GM19324 (cell line): ENCODE measurements around the gene FILIP1L.

Experiments used
- ATAC-seq: cut with Tn5 transposase; IDR thresholded peaks from one replicate; pipeline ENCODE4 v1.9.1; 2021; ENCODE audit warnings: mild to moderate bottlenecking, moderate library complexity; ENCODE audit not compliant: unreplicated experiment, low FRiP score

FILIP1L gene

DNA sequence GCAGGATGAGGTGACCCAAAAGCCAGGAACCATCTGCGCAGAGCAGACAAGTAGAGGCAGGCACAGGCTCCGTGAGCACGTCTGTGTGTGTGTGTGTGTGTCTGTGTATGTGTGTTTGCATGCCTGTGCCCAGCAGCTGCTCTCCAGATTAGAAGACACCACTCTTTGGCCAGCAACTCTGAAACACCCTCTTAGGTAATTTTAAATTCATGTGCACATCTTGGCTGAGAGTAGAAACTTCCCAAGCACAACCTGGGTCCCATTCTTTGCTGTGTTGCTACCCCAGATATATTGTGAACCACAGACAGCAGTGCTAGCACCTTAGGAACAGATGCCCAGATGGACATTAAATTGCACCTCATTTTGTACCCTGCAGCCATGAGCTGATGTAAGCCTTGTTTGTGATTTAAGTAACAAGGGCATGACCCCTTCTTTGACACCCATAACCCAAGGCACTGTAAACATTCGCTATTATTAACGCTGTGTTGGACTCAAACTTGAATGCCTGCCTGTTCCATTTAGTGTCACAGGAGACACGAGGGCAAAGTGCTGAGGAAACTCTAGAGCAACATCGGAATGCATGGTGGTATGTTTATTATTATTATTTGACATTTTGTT is at the start of gene FILIP1L:
Gene FILIP1L (minus strand): TSS at position 89 of the 618 bp plus-strand sequence.
- no peak for ATAC-seq

DNA sequence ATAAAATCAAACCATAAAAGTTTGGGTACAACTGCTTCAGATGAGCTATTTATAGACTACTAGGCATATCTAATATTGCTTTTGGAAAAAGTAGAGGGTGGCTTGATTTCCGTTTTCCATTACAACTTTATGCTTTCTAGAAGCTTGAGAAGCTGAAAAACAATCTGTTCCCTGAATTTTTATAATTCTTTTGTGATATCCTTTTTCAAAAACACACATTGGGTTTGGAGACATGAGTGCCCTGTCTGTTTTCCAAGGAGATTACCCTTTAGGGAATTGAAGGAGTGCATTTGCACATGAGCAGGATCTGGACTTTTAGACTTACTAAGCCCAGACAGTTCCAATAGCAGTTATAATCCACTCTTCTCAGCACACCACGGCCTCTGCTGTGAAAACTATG is 49.5 kb upstream of the FILIP1L start:
- no peak for ATAC-seq

DNA sequence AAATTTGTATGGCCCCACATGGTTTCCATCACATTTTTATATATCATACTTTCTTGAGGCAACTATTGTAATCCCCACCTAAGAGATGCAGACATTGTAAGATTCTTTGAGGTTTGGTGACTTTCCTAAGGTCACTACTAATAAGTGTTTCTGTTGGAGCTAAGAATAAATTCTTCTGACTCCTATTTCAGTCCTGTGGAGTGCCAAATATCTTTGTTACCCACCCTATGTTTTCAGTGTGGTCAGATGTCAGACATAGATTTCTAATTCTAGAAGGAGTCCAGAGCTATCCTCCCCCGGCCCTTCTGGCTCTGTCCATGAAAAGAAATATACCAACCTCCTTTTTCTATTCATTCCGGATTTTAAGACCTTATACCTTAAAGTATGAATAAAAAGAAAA is 46.2 kb upstream of the FILIP1L start:
- no peak for ATAC-seq

DNA sequence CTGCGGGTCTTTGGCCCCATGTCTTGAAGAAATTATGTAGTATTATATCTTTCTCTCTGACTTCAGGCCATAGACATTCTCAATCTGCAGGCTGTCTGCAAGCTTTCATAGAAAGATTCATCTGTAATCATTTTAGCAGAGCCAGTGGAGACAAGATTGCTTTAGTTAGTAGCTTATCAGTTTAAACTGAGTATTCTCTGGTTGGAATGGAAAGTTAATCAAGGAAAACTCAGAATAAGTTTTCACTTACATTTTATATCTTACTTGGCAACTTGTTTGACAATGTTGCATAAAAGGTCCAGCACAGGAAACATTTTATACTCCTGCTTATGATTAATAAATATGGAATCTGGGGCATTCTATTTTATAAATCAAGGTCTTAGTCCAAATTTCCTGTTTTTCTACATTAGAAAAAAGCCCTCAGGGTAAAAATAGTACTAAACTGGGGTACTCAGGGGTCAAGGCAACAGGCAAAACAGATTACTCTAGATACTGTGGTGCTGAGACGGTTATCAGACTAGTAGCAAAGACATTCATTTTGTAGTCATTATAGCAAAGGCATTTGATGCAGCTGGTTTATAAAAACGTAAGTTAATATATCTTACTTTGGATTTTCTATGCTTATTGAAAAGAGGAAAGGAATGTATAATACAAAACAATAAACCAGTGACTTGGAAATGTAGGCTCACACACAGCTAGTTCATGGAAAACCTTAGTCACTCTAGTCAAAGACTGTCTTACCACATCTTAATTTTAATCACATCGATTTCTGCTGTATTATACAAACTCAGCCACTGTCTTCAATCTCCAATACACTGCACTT is 45.2 kb upstream of the FILIP1L start:
- ATAC-seq: no peak

DNA sequence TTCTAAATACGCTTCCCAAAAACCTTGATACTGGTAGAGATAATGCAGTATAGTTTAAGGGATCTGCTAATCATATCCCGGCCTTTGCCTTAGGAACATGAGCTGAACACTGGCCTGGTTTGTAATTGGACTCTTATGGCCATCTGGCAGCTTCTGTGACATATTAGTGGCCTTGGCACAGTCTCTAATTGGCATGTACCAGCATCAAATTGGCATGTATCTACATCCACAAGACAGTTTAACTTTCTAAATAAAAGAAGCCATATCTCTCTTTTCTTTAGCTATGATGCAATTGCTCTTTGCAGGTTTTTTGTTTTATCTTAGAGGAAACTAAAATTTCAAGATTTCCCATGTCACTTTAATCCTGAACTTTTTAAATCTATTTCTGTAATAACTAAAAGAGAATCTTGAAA is 44.6 kb upstream of the FILIP1L start:
- no peak for ATAC-seq

DNA sequence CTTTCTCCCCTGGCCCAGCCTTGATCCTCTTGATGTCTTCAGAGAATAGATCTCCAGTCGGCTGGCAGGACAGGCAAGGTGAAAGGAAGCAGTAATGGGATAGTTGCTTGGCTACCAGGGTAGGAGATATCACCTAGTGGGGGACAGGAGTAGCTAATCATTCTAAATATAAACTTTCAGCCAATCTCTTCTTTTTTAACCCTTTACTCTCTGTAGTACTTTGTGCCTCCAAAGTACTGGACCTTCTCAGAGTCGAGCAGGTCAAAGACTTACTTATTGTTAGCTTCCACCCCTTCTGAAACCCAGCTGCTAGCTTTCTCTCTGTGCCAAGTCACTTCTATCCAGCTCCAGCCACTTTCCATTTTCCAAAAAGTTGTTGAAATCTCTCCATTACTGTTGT is 43.4 kb upstream of the FILIP1L start:
- no peak for ATAC-seq

DNA sequence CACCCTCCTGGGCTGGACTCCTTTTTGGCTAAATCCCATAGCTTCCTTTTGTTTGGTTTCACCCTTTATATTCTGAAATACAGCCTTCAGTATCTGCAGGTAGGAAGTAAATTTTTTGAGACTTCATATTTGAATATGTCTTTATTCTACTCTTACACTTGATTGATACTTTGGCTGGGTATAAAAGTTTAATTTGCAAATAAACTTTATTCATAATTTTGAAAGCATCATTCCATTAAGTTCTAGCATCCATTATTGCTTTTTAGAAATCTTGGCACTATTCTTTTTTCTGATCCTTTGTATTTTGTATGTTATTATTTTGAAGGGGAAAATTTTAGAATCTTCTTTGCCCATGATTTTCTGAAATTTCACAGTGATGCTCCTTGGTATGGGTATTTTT is 41.3 kb upstream of the FILIP1L start:
- no peak for ATAC-seq

DNA sequence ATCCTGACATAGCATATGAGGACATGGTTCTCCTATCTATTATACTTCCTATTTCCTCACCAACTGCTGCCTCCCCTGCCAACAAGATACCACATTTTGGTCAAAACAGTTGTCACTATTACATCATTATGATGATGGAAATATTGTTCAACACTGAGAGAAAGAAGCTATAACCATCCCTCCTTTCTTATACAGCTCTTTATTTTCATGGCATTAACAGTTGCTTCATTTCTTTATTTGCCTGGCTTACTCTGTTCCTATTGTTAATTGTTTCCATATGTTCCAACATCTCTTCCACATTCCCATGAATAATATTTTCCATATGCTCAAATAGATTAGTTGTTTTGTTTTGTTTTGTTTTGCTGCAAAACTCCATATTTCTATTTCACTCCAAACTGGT is 40.8 kb upstream of the FILIP1L start:
- ATAC-seq: no peak

DNA sequence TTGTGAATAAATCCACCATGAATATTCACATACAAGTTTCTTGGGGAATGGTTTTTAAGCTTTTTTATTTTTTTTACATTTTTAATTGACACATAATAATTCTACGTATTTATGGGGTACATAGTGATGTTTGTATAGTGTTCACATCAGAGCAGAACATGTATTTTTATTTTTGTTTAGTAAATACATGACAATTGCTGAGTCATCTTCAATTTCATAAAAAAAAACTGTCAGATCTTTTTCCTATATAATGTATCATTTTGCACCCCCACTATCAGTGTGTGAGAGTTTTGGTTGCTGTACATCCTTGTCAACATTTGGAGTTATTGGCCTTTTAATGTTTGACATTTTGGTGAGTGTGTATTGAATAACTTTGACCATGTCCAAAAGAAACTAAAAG is 39.9 kb upstream of the FILIP1L start:
- ATAC-seq: no peak

DNA sequence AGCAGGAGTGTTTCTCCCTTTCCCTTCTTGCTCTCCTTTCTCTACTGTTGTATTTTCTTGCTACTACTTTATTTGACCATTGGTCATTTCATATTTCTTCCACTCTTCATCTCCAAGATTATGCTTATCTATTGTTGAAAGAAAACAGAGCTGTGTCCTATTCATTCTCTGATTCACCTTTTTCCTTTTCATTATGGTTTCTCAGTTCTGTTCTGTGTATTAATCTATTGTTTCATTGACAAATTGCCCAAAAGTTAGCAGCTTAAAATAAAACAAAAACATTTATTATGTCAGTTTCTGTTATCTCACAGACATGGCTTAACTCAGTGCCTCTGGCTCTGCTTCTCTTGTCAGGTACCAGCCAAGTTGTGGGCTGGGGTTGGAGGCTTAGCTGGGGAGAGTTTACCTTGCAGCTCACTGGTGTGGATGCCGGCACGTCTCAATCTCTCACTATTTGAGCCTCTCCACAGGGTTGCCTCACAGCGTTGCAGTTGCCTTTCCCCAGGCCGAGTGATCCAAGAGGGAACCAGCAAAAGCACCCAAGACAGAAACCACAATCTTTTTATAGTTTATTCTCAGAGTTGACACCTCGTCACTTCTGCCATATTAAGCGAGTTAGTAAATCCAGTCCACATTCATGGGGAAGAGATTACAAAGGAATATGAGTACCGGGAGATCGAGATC is 36.9 kb upstream of the FILIP1L start:
- ATAC-seq: no peak

DNA sequence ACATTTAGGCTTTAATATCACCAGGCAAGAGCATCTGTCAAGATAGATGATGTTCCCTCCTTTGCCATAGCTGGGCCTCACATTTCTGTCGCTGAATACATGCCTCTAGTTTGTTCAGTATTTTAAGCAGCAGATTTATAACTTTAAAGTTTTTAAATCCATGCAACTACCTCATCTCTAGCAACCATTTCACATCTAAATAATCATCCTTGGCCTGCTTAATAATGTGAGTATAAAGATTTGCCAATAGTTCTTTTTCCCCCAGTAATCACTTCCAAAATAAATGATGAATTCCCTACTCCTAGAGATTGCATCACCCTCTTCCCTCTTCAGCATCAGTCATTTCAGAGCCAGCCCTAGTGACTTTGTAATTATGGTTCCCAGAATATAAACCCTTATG is 36.2 kb upstream of the FILIP1L start:
- no peak for ATAC-seq

DNA sequence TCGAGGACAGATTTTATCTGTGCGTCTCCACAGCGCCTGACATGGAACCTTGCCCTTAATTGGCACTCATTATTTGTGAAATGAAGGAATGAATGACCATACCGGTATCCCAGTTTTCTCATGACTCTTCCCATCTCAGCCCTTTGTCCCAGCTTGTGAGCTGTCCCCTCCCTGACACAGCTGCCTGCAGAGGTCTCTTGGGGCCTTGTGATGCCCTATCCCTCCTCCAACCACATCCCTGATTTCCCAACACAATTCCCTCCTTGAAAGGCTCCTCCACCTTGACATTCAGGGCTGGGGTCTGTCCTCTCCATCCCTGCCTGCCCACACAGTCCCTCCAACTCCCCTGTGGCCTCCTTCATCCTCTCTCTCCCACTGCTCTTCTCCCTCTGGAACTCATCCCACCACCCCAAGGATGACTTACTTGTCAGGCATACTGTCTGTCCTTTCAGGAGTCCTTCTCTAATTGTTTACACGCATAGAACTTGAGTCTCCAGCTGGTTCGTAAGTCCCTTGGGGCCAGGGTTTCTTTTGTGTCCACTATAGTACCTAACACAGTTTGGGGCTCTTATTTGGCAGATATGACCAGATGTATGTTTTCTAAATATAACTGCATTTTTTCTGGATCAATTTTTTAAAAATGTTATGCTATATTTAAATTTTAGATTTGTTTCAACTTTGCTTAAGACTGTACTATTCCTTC is 35.6 kb upstream of the FILIP1L start:
- no peak for ATAC-seq

DNA sequence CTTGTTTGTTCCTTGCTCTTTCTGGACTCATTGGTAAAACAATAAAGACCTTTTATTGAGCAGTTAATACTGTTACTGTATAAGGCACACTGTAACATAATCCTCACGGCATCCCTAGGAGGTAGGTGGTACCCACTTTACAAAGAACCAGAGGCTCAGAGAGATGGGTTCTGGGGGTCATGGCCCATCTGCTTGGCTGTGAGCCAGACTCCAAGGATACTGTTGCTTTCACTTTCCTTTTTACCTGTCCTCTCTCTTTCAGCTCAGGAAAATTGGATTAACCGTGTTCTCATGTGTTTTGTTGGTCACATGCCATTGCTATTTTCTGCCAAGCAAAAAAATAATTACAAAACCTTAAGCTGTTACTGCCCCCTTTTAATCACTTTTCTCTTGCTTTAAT is 34.8 kb upstream of the FILIP1L start:
- ATAC-seq: no peak

DNA sequence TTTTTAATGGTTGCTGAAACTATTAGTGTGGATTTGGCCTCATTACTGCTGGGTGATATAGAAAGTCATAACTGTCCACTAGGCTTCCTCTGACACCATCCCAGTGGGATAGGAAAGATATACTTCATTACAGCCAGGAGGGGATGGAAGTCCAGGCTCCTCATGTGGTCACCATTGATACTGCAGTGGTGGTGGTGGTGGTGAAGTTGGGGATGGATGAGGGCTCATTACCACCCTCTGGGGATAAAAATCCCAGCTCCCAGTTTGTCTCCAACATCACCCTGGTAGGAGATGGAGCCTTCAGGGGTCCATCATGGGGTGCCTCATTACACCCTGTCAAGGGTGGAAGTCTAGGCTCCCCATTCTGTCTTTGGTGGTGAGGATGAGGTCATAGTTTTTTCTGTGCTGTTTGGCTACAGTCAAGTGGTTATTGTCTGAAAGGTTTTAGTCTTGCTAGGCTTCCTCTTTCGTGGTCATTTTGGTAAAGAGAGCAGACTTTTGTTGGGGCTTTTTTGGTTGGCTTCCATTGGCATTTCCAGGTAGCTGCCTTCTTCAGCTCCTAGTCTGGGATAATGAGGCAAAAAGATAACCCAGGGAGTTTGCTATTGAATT is 30.1 kb upstream of the FILIP1L start:
- ATAC-seq: no peak

DNA sequence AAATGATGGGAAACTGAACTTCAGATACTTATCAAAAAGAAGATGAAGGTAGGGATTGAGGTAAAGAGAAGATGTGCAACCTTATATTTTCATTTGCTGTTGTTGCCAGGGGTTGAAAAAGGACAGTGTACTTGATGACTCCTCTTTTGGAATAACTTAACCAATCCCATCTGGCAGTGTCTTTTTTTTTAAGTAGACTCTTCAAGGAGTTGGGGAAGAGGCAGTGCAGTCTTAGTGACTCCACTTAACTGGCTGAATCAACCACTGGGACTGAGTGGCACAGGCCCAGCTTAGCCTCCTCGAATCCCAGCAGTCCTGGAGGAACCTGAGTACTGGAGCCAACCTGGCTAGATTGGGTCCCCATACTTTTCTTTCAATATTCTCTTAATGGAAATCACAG is 27.3 kb upstream of the FILIP1L start:
- ATAC-seq: no peak

DNA sequence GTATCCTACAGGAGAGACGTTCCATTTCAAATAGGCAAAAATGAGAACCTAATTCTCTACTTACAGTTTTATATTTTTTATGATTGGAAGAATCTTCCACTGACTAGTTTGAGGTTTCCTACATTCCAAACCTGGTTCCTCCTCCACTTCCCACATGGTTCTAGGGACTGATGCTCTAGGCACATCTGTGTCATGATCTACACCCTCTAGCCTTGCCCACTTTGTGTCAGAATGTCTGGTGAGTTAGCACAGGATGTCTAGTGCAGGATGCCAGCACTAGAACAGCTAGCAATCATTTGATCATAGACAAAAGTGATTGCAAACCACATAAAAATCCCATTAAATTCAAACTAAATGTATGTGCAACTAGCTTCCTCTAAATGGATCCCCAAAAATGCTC is 26.7 kb upstream of the FILIP1L start:
- ATAC-seq: no peak

DNA sequence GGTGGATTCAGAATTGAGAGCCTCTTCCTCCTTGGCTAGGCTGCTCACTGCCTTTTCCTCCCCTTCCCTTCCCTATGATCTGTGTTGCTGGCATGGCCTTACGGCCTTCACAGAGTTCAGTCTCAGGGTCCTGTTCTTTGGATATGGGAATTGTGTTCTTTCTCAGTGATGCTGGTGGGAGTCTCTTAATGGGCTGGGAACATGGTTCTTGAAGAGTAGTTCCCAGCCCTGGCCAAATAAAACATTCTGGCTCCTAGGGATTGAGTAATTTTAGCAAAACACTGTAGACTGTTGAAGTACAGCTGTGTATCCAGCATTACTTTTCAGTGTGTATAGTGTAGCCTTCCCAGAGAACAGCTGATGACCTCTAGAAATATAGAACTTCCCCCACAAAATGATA is 22.6 kb upstream of the FILIP1L start:
- no peak for ATAC-seq

DNA sequence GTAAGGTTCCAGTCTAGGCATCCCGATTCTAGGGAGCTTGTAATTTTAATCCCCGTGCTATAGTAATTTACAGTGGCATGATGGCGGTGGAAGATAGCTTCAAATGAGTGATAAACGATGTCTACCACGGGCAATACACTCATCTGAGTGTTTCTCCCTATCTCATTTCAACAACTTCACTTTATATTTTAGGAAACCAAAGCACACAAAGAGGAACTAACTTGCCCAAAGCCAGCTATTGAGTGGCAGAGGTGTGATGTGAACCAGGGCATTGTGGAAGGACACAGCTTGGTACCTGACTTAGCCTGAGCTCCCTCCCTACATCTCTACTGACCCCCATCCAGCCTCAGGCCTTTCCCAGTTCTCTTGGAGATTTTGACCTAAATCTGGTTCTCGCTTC is 16.9 kb upstream of the FILIP1L start:
- ATAC-seq: no peak

DNA sequence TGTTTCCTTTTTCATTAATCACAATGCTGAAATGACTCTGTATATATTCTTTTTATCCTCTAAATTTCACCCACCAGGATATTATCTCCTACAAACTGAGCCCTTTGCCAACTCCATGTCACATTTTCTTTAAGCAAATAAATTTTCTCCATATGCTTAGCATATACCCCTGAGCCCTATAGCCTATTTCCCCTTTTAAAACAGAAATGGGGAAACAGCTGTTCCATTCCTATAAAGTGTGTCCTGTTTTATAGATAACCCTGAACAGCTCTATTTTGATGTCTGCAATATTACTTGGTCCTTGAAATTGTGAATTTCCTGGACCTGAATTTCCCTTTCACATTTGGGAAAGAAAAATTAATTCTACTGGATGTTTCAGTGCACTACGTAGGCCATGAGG is 15.6 kb upstream of the FILIP1L start:
- ATAC-seq: no peak

DNA sequence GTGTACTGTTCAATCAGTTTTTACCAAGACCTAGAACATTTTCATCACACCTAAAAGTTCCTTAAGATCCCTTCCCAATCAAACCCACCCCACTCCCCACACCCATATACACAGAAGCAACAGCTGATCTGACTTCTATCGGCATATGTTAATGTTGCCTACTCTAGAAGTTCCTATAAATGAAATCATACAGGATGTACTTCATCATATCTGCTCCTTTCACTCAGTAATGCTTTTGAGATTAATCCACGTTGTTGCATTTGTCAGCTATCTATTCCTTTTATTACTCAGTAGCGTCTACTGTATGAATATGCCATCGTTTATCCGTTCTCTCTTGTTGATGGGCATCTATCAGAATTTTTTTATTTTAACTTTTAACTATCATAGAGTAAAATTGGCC is 14.3 kb upstream of the FILIP1L start:
- no peak for ATAC-seq

DNA sequence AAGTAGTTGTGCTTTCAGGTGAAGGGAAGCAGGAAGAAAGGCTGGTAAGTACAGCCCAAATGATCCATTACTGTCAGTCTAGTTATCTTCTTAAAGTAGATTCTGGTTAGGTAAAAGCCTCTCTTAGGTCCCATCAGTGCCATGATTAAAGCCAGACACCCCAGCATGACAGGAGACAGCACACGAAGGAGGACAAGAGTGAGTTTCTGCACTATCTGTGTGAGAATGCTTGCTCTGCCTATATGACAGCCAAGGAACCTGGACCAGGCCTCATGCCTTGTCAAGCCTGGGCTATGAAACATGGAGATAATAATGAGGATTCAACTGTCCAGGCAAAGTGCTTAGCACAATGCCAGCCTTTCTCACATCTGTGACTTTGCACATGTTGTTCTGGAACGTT is 13.5 kb upstream of the FILIP1L start:
- ATAC-seq: no peak
